Hypothalamus (tissue), 51 donors: ENCODE data around the gene CSTF2T.

ENCODE experiments used
- DNase-seq, 51 donors: peaks; one replicate each; lab custom pipeline; 2025; lab: John Stamatoyannopoulos, UW

Gene CSTF2T

DNA sequence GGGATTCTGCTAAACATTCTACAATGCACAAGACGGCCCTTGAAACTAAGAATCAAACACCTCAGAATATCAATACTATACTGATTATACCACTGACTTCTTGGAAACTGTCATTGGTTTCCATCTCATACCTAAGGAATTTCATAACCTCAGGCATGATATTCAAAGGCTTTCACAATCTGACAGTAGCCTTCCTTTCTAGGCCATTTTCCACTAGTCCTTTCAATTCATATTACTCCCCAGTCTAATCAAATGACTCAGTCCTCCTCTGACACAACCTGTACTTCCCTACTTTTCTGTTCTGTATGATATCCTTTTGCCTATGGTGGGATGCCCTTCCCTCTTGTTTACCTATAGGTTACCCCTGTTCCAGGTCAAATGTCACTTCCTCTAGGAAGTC lies 48.3 kb downstream of the CSTF2T start:
- DNase-seq = no peak

- no peak for DNase-seq
These were observed 50.3 kb downstream of the CSTF2T start for GRCh38 chr10:51649064-51649463.
